Right atrium auricular region (tissue), 2 donors: ENCODE data around the gene DCAF6. TPM values are rescaled to one million over a fixed set of nuclear protein-coding genes. Genes with fewer than 3 reads are reported as not detected.

Source experiments
- DNase-seq: peaks from one replicate; pipeline ENCODE4 v3.0.0-alpha.2; 2019; ENCODE audit warnings: low spot score
- H3K27ac ChIP-seq, 2 donors: fragments of 200-600 bp; sonication (generic); 1 replicate in 1 of 2; 2 replicates in 1 of 2; pipeline ENCODE4 v1.5.1; 2016 to 2019
- H3K27me3 ChIP-seq, 2 donors: fragments of 200-600 bp; sonication (generic); one replicate each; pipeline versions ENCODE4 v1.5.1 to v1.6.0; 2017 to 2019
- H3K36me3 ChIP-seq: fragments of 200-600 bp; sonication (generic); one replicate; pipeline ENCODE4 v1.5.1; 2016
- H3K4me1 ChIP-seq, 2 donors: fragments of 200-600 bp; sonication (generic); one replicate each; pipeline versions ENCODE4 v1.5.1 to v1.6.0; 2017 to 2019
- H3K4me3 ChIP-seq, 2 donors: fragments of 200-600 bp; sonication (generic); 1 replicate in 1 of 2; 2 replicates in 1 of 2; pipeline ENCODE4 v1.5.1; 2017 to 2019; ENCODE audit warnings: mild to moderate bottlenecking in 1 of 2, moderate library complexity in 1 of 2
- H3K9me3 ChIP-seq, 2 donors: fragments of 200-600 bp; sonication (generic); one replicate each; pipeline ENCODE4 v1.5.1; 2019
- total RNA-seq, 2 donors: library from RNA; depleted of rRNA; stranded (reverse); fragments of >200 nt; gene quantifications; one replicate each; pipeline ENCODE4 v1.1.0, GENCODE V29; 2016
- TF ChIP-seq, protein P1 (sequence below), 2 donors: fragments of 200-600 bp; sonication (generic); IDR thresholded peaks; one replicate each; pipeline ENCODE4 v1.5.1; 2019; ENCODE audit warnings: antibody characterized with exemption in 2 of 2

Gene DCAF6
- total RNA-seq, 2 donors from 2014 or later = 126 to 161 TPM

DNA sequence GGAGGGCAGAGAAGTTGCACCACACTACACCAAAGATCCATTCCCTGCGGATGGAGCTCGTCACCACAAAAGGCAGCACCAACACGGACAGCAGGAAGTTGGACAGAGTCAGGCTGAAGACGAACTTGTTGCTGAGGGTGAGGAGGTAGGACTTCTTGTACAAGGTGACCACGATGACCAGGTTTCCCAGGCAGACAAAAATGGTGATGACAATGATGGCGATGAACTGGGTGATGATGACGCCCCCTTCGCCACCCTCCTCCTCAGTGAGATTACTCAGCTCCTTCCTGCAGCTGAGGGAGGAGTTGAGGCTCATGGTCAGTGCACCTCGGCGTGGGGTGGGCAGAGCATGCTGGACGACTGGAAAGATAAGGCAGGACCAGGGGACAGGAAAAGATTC, 168.1 kb downstream of the DCAF6 start:
- TF ChIP-seq, protein P1, sequence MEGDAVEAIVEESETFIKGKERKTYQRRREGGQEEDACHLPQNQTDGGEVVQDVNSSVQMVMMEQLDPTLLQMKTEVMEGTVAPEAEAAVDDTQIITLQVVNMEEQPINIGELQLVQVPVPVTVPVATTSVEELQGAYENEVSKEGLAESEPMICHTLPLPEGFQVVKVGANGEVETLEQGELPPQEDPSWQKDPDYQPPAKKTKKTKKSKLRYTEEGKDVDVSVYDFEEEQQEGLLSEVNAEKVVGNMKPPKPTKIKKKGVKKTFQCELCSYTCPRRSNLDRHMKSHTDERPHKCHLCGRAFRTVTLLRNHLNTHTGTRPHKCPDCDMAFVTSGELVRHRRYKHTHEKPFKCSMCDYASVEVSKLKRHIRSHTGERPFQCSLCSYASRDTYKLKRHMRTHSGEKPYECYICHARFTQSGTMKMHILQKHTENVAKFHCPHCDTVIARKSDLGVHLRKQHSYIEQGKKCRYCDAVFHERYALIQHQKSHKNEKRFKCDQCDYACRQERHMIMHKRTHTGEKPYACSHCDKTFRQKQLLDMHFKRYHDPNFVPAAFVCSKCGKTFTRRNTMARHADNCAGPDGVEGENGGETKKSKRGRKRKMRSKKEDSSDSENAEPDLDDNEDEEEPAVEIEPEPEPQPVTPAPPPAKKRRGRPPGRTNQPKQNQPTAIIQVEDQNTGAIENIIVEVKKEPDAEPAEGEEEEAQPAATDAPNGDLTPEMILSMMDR (IDR thresholded peaks at IDR 0.05) = no peak
- no peak for DNase-seq
- Histone ChIP-seq H3K27me3 (no peaks in the 10 kb centered on the region), H3K36me3 (no peaks in the 10 kb centered on the region), H3K9me3 (no peaks in the 10 kb centered on the region), H3K4me1 (no peaks in the 10 kb centered on the region), H3K27ac (no peak overlapping the region), H3K4me3 (no peak overlapping the region)

DNA sequence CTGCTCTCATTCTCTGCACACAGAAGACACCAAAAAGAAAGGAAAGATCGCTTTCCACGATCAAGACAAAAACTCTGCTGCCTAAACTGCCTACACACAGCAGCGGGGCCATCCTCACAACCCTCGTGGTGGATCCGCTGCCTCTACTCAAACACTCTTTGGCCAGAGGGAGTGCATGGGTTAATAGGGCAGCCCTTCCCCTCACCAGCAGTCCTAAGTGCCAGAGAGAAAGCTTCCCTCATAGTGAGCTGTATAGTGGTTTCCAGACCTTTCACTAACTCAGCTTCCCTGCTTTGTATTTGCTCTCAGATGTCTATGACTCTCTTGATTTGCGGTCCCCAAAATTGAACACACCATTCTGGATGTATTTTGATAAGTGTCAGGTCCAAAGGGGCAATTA, 169.4 kb downstream of the DCAF6 start:
- Histone ChIP-seq H3K27me3 (no peaks in the 10 kb centered on the region), H3K9me3 (no peaks in the 10 kb centered on the region), H3K27ac (no peak overlapping the region), H3K36me3 (no peaks in the 10 kb centered on the region), H3K4me3 (no peak overlapping the region), H3K4me1 (no peaks in the 10 kb centered on the region)
- no peak for DNase-seq
- TF ChIP-seq, protein P1 (IDR thresholded peaks at IDR 0.05) = no peak

DNA sequence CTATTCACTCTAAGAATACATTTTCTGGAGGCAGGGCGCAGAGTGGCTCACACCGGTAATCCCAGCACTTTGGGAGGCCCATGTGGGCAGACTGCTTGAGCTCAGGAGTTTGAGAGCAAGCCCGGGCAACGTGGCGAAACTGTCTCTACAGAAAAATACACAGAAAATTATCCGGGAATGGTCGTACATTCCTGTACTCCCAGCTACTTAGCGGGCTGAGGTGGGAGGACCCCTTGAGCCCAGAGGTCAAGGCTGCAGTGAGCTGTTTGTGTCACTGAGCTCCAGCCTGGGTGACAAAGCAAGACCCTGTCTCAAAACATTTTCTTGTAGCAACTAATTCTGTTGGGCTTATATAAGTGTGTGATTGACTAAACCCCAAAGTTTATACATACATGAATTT, 169.8 kb downstream of the DCAF6 start:
- H3K27ac ChIP-seq = no peak overlapping the region
- H3K9me3 ChIP-seq = no peaks in the 10 kb centered on the region
- no peaks in the 10 kb centered on the region for H3K27me3 ChIP-seq
- TF ChIP-seq, protein P1 (IDR thresholded peaks at IDR 0.05) = no peak
- H3K36me3 ChIP-seq = no peaks in the 10 kb centered on the region
- H3K4me3 ChIP-seq = no peak overlapping the region
- no peak for DNase-seq
- H3K4me1 ChIP-seq = no peaks in the 10 kb centered on the region

DNA sequence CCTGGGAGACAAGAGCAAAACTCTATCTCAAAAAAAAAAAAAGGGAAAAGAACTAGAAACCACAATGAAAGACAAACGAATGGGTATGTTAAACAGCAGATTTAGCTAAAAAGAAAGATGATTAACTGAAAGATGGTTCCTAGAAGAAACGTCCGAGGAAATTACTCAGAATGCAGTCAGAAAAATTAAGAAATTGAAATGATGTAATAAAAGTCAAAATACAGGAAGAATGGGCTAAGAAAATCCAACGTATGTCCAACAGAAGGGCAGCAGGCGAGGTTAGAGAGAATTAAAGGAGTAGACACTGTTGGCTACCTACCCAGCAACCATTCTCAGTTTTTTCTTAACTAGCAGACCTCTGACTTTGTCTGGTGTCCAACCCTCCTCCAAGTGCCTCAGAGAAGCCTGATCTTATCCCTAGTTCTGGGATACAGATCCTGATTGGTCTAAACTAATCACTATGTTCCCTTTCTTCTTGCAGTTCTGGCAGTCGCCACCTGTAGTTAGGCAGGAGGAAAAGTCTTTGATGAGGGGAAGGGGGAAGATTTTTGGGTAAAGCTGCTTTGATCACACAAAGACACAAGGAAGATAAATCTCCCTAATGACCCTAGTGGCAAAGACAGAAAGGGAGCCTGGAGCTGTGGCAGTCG, 174.5 kb downstream of the DCAF6 start:
- no peak overlapping the region for H3K27ac ChIP-seq
- no peaks in the 10 kb centered on the region for H3K4me1 ChIP-seq
- H3K9me3 ChIP-seq = no peaks in the 10 kb centered on the region
- no peak overlapping the region for H3K4me3 ChIP-seq
- no peak for DNase-seq
- H3K27me3 ChIP-seq = no peaks in the 10 kb centered on the region
- TF ChIP-seq, protein P1 (IDR thresholded peaks at IDR 0.05) = no peak
- H3K36me3 ChIP-seq = no peaks in the 10 kb centered on the region

DNA sequence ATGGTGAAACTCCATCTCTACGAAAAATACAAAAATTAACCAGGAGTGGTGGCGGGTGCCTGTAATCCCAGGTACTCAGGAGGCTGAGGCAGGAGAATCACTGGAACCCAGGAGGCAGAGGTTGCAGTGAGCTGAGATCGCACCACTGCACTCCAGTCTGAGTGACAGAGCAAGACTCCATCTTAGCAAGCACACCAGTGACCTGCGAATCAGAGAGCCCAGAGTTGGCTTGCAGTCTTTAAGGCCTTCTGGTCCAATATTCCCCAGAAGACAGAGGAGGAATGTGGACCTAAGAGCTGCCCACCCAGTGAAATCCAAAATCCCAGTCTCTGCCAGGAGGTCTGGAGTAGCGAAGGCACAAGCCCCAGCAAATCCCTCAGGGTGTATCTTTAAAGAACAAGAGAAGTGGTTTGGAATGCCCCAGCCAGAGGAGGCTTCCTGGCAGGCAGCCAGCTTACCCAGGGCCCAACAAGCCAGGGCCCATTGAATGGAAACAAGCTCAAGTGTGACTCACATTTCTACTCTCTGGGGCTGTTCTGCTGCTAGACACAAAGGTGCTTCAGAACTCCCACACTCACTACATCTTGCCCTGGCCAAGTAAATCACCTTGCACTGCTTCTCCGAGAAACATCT, 176.3 kb downstream of the DCAF6 start:
- no peak for DNase-seq
- TF ChIP-seq, protein P1 (IDR thresholded peaks at IDR 0.05) = no peak

More for the DNA sequence above, 176.3 kb downstream of the DCAF6 start:
- H3K27me3 ChIP-seq = no peaks in the 10 kb centered on the region
- no peaks in the 10 kb centered on the region for H3K4me1 ChIP-seq
- no peaks in the 10 kb centered on the region for H3K9me3 ChIP-seq
- no peaks in the 10 kb centered on the region for H3K36me3 ChIP-seq
- no peak overlapping the region for H3K4me3 ChIP-seq
- H3K27ac ChIP-seq = no peak overlapping the region
